ENCODE data around the gene TBL1X.

DNA sequence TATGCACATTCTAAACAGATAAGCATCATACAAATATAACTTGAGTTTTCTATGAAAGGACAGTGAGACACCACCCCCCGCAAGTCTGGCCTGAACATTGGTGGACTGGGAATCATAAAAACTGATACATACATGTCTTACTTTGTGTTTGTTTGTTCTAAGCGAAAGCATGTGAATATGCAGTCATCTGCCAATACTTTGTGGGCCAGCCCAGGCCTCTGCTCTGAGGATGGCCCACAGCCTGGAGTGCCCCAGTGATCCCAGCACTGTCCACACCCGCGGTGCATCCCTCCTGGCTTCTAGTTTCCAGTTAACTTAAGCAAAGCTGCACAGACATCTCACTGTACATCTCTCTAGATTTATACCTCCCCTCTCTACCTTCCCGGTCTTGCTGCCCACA is 154.3 kb downstream of the TBL1X start:
- TF ChIP-seq, protein P1, sequence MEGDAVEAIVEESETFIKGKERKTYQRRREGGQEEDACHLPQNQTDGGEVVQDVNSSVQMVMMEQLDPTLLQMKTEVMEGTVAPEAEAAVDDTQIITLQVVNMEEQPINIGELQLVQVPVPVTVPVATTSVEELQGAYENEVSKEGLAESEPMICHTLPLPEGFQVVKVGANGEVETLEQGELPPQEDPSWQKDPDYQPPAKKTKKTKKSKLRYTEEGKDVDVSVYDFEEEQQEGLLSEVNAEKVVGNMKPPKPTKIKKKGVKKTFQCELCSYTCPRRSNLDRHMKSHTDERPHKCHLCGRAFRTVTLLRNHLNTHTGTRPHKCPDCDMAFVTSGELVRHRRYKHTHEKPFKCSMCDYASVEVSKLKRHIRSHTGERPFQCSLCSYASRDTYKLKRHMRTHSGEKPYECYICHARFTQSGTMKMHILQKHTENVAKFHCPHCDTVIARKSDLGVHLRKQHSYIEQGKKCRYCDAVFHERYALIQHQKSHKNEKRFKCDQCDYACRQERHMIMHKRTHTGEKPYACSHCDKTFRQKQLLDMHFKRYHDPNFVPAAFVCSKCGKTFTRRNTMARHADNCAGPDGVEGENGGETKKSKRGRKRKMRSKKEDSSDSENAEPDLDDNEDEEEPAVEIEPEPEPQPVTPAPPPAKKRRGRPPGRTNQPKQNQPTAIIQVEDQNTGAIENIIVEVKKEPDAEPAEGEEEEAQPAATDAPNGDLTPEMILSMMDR (IDR thresholded peaks at IDR 0.05; ENCODE audit: low read depth, low read length) = no peak
- TF ChIP-seq EZH2phosphoT487 (IDR thresholded peaks at IDR 0.05; ENCODE audit: low read depth) = no peak
